ENCODE data around the gene GEMIN7.

Gene GEMIN7

DNA sequence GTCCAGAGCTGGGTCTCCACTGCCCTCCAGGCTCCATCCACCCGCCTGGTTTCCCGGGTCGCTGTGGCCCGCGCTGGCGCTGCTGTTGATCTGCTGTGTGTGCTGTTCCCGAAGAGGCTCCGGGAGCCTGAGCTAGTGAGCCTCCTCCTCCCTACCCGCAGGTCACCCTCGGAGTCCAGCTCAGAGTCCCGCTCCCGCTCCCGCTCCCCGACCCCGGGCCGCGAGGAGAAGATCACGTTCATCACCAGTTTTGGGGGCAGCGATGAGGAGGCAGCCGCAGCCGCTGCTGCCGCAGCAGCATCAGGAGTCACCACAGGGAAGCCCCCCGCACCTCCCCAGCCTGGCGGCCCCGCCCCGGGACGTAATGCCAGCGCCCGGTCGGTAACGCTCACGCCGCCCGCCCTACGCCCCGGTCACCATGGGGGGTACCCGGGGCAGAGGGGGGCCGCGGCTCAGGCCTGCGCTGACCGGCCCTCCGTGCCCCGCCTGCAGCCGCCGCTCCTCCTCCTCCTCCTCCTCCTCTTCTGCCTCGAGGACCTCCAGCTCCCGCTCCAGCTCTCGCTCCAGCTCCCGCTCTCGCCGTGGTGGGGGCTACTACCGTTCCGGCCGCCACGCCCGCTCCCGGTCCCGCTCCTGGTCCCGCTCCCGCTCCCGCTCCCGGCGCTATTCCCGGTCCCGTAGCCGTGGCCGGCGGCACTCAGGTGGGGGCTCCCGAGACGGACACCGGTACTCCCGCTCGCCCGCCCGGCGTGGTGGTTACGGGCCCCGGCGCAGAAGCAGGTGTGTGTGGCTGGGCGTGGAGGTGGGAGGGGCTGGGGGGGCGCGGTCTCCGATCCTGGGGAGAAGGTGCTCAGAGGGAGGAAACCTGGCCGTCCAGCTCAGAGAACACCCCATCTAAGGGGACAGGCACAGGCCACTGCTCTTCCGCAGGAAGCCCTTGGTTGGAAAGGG, 14.9 kb upstream of the GEMIN7 start:
- TF ChIP-seq, protein P1, sequence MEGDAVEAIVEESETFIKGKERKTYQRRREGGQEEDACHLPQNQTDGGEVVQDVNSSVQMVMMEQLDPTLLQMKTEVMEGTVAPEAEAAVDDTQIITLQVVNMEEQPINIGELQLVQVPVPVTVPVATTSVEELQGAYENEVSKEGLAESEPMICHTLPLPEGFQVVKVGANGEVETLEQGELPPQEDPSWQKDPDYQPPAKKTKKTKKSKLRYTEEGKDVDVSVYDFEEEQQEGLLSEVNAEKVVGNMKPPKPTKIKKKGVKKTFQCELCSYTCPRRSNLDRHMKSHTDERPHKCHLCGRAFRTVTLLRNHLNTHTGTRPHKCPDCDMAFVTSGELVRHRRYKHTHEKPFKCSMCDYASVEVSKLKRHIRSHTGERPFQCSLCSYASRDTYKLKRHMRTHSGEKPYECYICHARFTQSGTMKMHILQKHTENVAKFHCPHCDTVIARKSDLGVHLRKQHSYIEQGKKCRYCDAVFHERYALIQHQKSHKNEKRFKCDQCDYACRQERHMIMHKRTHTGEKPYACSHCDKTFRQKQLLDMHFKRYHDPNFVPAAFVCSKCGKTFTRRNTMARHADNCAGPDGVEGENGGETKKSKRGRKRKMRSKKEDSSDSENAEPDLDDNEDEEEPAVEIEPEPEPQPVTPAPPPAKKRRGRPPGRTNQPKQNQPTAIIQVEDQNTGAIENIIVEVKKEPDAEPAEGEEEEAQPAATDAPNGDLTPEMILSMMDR (IDR thresholded peaks at IDR 0.05; ENCODE audit: low read depth, low read length) = no peak
- H3K4me3 ChIP-seq (ENCODE audit: low read depth, low read length) = no peak overlapping the region

DNA sequence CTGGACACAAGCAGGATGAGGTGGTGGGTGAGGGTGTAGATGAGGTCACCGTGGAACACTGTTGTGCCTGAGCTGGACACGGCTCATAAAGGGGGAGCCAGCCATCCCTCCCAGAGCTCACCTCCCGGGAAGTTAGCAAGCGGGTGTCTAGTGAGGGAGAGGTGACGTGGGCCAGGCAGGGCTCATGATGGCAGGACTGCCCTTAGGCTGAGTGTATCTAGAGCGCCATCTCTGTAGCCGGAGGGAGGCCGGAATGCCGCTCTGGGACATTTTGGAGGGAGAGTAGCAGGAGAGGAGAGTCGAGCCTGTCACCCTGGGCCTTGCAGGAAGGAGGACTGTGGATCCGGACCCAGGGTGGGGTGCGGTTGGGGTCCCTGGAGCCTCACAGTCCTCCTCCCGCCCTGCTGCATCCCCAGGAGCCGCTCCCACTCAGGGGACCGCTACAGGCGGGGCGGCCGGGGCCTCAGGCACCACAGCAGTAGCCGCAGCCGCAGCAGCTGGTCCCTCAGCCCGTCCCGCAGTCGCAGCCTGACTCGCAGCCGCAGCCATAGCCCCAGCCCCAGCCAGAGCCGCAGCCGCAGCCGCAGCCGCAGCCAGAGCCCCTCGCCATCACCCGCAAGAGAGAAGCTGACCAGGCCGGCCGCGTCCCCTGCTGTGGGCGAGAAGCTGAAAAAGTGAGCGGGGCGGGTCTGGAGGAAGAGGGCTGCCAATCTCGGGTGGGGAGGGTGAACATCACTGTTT, 12.0 kb upstream of the GEMIN7 start:
- TF ChIP-seq, protein P1 (IDR thresholded peaks at IDR 0.05; ENCODE audit: low read depth, low read length) = no peak
- no peak overlapping the region for H3K4me3 ChIP-seq (ENCODE audit: low read depth, low read length)

DNA sequence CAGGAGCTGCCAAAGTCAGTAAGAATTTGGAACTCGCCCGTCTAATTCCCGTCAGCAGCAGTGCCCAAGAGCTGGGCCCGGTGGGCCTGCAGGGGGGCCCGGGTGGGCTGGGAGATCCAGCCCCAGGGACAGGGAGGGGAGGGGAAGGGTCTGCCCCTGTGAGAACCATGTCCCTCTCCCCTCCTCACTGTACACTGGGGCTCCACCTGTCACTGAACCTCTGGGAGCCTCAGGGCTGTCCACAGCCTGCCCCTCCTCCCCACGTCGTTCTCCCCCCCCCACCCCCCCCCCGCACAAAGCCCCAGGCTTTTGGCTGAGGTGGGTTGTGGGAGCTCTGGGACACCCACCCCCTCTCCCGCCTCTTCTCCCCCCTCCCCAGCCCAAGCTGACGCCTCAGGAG, 11.0 kb upstream of the GEMIN7 start:
- H3K4me3 ChIP-seq (ENCODE audit: low read depth, low read length) = no peak overlapping the region
- TF ChIP-seq, protein P1 (IDR thresholded peaks at IDR 0.05; ENCODE audit: low read depth, low read length) = no peak

DNA sequence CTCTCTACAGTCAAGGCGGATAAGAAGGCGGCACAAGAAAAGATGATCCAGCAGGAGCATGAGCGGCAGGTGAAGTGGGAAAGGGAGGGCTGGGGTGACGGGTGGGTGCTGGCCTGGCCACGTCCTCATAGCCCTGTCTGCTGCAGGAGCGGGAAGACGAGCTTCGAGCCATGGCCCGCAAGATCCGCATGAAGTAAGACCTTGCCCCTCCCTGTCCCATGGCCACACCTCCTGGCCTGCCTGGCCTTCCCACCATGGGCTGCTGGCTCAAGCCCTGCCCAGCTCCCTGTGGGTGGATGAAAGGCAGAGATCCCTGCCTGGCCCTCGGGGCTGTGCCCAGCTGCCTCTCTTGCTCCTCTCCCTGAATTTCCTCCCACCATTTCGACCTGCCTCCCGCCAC, 10.0 kb upstream of the GEMIN7 start:
- TF ChIP-seq, protein P1 (IDR thresholded peaks at IDR 0.05; ENCODE audit: low read depth, low read length) = no peak

DNA sequence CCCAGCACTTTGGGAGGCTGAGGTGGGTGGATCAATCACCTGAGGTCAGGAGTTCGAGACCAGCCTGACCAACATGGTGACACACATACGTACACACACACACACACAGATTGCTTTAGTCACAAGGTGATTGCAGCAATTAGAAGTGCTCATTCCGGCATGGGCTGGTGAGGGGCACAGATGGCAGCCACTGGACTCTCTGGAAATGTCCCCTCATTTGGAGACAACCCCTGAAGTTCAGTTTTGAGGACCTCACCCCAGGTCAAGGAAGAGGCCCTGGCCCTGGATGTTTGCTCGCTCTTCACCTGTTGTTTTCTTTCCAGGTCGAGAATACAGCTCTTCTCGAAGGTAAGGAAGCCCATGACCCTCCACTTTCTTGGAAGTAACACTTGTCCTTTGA, 8.8 kb upstream of the GEMIN7 start:
- H3K4me3 ChIP-seq (ENCODE audit: low read depth, low read length) = no peak overlapping the region
- TF ChIP-seq, protein P1 (IDR thresholded peaks at IDR 0.05; ENCODE audit: low read depth, low read length) = no peak

More for the DNA sequence above, 10.0 kb upstream of the GEMIN7 start:
- no peak overlapping the region for H3K4me3 ChIP-seq (ENCODE audit: low read depth, low read length)

DNA sequence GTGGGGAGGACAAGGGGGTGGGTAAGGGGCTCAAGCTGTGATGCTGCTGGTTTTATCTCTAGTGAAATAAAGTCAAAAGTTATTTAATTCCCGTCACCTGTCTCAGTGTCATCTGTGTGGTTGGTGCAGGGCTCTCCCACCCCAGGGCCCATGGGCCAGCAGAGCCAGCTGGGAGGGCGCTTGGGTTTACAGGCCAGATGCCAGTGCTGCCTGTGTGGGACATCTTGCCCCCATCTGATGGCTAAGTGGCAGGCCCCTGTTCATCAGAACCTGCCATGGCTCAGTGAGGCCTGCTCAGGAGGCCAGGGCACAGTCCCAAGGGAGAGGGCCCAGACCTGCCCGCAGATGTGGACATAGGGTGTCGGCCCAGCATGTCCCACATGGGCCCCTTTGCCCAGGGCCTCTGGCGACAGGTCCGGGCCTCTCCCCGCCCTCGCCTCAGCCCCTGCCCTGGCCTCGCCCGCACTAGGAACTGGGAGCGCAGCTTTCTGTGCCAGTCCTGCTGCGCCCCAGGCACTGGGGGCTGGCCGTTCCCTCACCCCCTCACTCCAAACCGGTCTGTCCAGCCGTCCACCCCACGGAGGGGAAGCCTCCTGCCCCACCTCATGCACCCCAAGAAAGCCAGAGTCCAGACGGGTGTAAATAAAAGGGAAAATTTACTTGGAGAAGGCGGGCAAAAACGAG, 8.1 kb upstream of the GEMIN7 start:
- H3K4me3 ChIP-seq (ENCODE audit: low read depth, low read length) = no peak overlapping the region
- TF ChIP-seq, protein P1 (IDR thresholded peaks at IDR 0.05; ENCODE audit: low read depth, low read length) = no peak

Measured in WI38 (cell line).